Heart right ventricle (tissue), 16 donors: ENCODE results near the gene ERF. TPM values are rescaled to one million over a fixed set of nuclear protein-coding genes. Genes with fewer than 3 reads are reported as not detected.

ENCODE experiments used
- ATAC-seq, 8 donors: fragments of 200-7000 bp; cut with Tn5 transposase; one replicate each; pipeline ENCODE4 v1.9.1; 2020; ENCODE audit warnings: mild to moderate bottlenecking in 8 of 8, moderate library complexity in 8 of 8, moderate number of reproducible peaks in 1 of 8
- DNase-seq, 2 donors: peaks; one replicate each; pipeline ENCODE4 v3.0.0-alpha.2; 2020
- H3K27ac ChIP-seq, 10 donors: fragments of 200-600 bp; sonication (generic) in 2 of 10; one replicate each; pipeline versions ENCODE4 v1.5.0 to v1.8.0; 2020 to 2022; ENCODE audit warnings: mild to moderate bottlenecking in 3 of 10
- H3K27me3 ChIP-seq, 7 donors: fragments of 200-600 bp; one replicate each; pipeline ENCODE4 v1.8.0; 2021 to 2022; ENCODE audit warnings: mild to moderate bottlenecking in 2 of 7
- H3K36me3 ChIP-seq, 9 donors: fragments of 200-600 bp; sonication (generic) in 1 of 9; one replicate each; pipeline versions ENCODE4 v1.5.0 to v1.8.0; 2020 to 2022; ENCODE audit warnings: mild to moderate bottlenecking in 2 of 9
- H3K4me1 ChIP-seq, 9 donors: fragments of 200-600 bp; sonication (generic) in 1 of 9; one replicate each; pipeline versions ENCODE4 v1.5.0 to v1.8.0; 2020 to 2022; ENCODE audit warnings: mild to moderate bottlenecking in 4 of 9
- H3K4me3 ChIP-seq, 10 donors: fragments of 200-600 bp; sonication (generic) in 2 of 10; one replicate each; pipeline versions ENCODE4 v1.5.0 to v1.8.0; 2020 to 2022; ENCODE audit warnings: mild to moderate bottlenecking in 7 of 10, moderate library complexity in 2 of 10
- H3K9me3 ChIP-seq, 11 donors: fragments of 200-600 bp in 10 of 11; sonication (generic) in 2 of 11; one replicate each; pipeline versions ENCODE4 v1.5.0 to v1.8.0; 2013 to 2022; ENCODE audit warnings: mild to moderate bottlenecking in 2 of 11, control low read depth in 1 of 11, moderate library complexity in 1 of 11
- WGBS, 2 donors: extraction: QIAGEN DNeasy Blood & Tissue Kit; methylation state at CpG; one replicate each; pipeline ENCODE4 v1.1.7; 2013; ENCODE audit warnings: inconsistent platforms in 1 of 2; 5-methylcytosine and 5-hydroxymethylcytosine counted together
- intact Hi-C, 10 donors: fragments of 100-400 bp; cut with DNase I; formaldehyde crosslinking; loops; one replicate each; pipeline versions ENCODE4 v1.11.1 to v1.14.2; 2022
- polyA plus RNA-seq, 2 donors: library from polyadenylated mRNA; stranded (reverse); fragments of 200-250 nt; gene quantifications; one replicate each; pipeline ENCODE4 v1.2.3, GENCODE V29; 2013
- total RNA-seq, 10 donors: library from RNA; stranded (reverse); fragmentation: NEBNext Ultra II Directional in 3 of 10; extraction: Animal tissue kit (Norgen Biotek cat#: 25700) in 3 of 10; gene quantifications; one replicate each; pipeline versions ENCODE4 v1.2.1 to v1.2.4, GENCODE V29; 2021 to 2023
- TF ChIP-seq, protein P1 (sequence below), 9 donors: fragments of 200-600 bp; sonication (generic) in 2 of 9; IDR thresholded peaks; one replicate each; pipeline versions ENCODE4 v1.5.0 to v1.8.0; 2021 to 2022; ENCODE audit warnings: antibody characterized with exemption in 9 of 9, mild to moderate bottlenecking in 5 of 9, moderate library complexity in 1 of 9
- donor health status: Arrhythmogenic right ventricular cardiomyopathy.
- donor health status: ischemic (EF 13 %, LVEDD 7.1; RV severe dilation, severe dysfunction).
- donor health status: healthy with polysubstance abuse.
- donor health status: DM: no; HTN: yes; CAD: no.
- donor health status: DM: no; HTN: no; CAD: no.
- donor health status: ischemic (EF 25% LVEDD 6.9; RV normal size, moderate dysfunction).
- donor health status: ischemic (EF 25% LVEDD 5.7; RV mildly dilated, moderate dysfunction).
- donor health status: healthy.
- donor health status: DM: yes; HTN: yes; CAD: no.
- donor health status: Ischemic cardiomyopathy.
- donor health status: ischemic (EF 35%, LVEDD 5.7; RV mildly dilated, moderate dysfunction).
- donor health status: nonischemic (EF 11% LVEDD 7.7; RV severe dilation, severe dysfunction).
- donor health status: DM: yes; HTN: yes; CAD: no.
- donor health status: PGD.
- donor health status: ischemic (EF 29% LVEDD 5.4; RV normal size, mild dysfunction).
- donor health status: nonischemic (EF 23%, LVEDD 6.1; RV moderate dilation, normal function).

ERF gene
- total and polyA plus RNA-seq, 12 donors = 29.8 to 49.0 (median 32.9) TPM

DNA sequence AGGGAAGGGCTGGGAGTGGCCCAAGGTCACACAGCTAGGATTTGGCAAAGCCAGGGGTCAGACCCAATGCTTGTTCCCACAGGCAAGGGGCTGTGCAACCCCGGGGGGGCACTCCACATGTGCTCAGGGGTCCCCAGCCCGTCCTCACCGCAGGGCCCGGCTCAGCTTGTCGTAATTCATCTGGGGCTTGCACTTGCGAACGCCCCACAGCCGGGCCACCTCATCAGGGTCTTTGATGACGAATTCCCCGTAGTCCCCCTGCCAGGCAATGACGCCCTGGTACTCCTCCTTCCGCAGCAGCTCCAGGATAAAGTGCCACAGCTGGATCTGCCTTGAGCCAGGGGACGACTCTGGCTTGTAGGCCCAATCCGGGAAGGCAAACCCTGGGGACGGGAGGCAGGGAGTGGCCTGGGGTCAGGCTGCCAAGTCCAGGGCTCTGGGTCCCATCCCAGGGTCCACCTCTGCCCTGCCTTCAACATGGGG is 4.7 kb downstream of the ERF start:
- peak overlapping the region; percentile 62 to 100 (median 98) for H3K27ac ChIP-seq
- no peak for ATAC-seq
- TF ChIP-seq, protein P1, sequence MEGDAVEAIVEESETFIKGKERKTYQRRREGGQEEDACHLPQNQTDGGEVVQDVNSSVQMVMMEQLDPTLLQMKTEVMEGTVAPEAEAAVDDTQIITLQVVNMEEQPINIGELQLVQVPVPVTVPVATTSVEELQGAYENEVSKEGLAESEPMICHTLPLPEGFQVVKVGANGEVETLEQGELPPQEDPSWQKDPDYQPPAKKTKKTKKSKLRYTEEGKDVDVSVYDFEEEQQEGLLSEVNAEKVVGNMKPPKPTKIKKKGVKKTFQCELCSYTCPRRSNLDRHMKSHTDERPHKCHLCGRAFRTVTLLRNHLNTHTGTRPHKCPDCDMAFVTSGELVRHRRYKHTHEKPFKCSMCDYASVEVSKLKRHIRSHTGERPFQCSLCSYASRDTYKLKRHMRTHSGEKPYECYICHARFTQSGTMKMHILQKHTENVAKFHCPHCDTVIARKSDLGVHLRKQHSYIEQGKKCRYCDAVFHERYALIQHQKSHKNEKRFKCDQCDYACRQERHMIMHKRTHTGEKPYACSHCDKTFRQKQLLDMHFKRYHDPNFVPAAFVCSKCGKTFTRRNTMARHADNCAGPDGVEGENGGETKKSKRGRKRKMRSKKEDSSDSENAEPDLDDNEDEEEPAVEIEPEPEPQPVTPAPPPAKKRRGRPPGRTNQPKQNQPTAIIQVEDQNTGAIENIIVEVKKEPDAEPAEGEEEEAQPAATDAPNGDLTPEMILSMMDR (IDR thresholded peaks at IDR 0.05) = no peak
- peak; percentile 27 to 50 for DNase-seq
- intact Hi-C loops = no loop called here
- H3K36me3 ChIP-seq = peaks cover 0 to 37% (median 7%) of the 10 kb centered on the region in 9 donors
- H3K4me1 ChIP-seq = peaks cover 42 to 79% (median 69%) of the 10 kb centered on the region in 9 donors
- 33 to 34% methylated on average over 15 of the region's 15 CpGs for WGBS, 2 donors
- H3K27me3 ChIP-seq = no peaks in the 10 kb centered on the region
- peak overlapping the region in 6 of 10 donors; percentile 19 to 100 (median 66) for H3K4me3 ChIP-seq
- no peaks in the 10 kb centered on the region for H3K9me3 ChIP-seq

DNA sequence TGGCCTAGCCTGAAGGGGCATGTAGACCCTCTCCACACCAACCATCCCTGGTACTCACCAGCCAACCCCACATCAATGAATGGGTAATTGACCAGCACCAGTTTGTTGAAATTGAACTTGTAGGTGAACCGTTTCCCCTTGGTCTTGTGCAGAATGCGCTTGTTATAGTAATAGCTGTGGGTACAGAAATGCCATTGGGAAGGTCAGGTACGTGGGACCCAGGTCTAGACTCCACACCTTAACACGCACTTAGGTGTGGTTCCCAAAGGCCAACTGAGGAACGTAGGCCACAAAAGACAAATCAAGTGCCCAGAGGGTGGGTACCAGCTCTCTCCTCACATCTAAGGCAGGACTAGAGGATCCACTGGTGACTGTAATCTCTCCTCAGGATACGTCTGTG is 5.2 kb downstream of the ERF start:
- peaks cover 42 to 84% (median 74%) of the 10 kb centered on the region in 9 donors for H3K4me1 ChIP-seq
- ATAC-seq = no peak
- intact Hi-C loops = loop anchor here in 6 of 10 donors (5.0 to 10.0 kb wide), 4 partner anchors 33 to 185 kb away; no protein-coding TSS in a partner anchor
- H3K9me3 ChIP-seq = no peaks in the 10 kb centered on the region
- 66 to 72% methylated on average over 6 of the region's 6 CpGs for WGBS, 2 donors
- TF ChIP-seq, protein P1 (IDR thresholded peaks at IDR 0.05) = no peak
- H3K27ac ChIP-seq = peak overlapping the region; percentile 62 to 100 (median 98)
- no peaks in the 10 kb centered on the region for H3K27me3 ChIP-seq
- H3K4me3 ChIP-seq = peak overlapping the region in 2 of 10 donors; percentile 27 to 100
- no peak for DNase-seq
- H3K36me3 ChIP-seq = peaks cover 0 to 37% (median 7%) of the 10 kb centered on the region in 9 donors

DNA sequence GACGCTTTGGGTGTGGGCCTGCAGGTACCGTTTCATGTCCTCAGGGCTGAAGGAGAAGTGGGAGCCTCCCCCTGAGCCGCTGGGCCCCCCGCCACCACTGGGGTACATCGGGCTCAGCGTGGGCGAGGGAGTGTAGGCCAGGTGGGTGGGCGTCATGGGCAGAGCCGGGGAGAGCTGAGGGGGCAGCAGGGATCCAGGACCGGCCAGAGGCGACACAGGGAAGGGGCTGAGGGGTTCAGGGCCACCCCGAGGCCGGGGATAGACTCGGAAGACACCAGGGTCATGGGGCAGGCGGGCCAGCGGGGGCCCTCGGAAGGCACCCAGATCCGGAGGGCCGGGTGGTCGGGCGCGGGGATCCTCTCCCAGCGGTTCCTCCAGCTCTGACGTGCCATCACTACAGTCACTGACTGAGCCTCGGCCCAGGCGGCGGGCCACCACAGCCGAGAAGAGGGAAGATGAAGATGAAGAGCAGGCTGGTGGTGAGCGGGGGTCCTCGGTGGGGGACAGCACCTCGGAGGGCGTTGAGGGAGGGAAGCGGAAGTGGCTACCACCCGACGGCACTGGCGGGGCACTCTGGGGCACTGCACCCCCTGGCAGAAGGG is 5.7 kb downstream of the ERF start:
- intact Hi-C loops = loop anchor here in 6 of 10 donors (5.0 to 10.0 kb wide), 4 partner anchors 33 to 186 kb away; no protein-coding TSS in a partner anchor
- Histone ChIP-seq H3K4me1 (peaks cover 42 to 85% (median 74%) of the 10 kb centered on the region in 9 donors), H3K27me3 (no peaks in the 10 kb centered on the region), H3K9me3 (no peaks in the 10 kb centered on the region), H3K27ac (peak overlapping the region in 8 of 10 donors; percentile 68 to 100 (median 98)), H3K36me3 (peaks cover 0 to 37% (median 7%) of the 10 kb centered on the region in 9 donors), H3K4me3 (no peak overlapping the region)
- TF ChIP-seq, protein P1 (IDR thresholded peaks at IDR 0.05) = no peak
- ATAC-seq (no peak), DNase-seq (no peak)
- 80 to 82% methylated on average over 36 of the region's 36 CpGs for WGBS, 2 donors

DNA sequence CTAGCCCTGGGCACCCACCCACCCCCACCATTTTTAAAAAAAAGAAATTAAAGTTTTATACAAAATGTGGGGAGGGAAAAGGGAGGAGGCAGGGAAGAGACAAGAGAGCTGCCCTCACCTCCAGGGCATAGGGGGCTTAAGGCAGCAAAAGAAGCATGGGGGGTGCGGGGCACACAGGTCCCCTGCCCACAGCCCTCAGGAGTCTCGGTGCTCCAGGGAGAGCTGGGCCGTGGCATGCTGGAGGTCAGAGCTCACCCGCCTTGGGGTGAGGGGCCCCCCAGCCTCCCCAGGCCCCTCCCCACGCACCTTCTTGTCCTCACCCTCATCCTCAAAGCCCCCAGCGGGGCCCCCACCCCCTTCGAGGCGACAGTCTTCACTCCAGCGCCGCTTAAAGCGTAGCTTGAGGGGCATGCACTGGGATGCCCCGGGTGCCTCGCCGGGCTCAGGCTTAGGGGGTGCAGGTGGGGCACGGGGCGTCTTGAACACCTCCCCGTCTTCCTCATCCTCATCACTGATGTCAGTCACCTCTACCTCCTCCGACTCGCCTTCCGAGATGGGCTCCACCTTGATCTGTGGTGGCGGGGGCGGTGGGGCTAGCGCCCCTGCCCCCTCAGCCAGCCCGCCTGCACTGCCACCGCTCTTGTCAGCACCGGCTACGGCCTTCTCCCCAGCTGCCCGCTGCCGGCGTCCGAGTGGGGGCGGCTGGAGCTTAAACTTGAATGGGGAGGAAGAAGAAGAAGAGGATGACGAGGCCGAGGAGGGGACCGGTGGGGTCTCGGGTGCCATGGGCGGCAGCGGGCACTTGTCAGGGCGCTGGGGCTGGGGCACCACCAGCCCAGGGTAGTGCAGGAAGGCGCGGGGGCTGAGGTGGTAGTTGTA is 6.4 kb downstream of the ERF start:
- TF ChIP-seq, protein P1 (IDR thresholded peaks at IDR 0.05) = no peak
- H3K4me1 ChIP-seq = peaks cover 42 to 93% (median 82%) of the 10 kb centered on the region in 9 donors
- intact Hi-C loops = loop anchor here in 6 of 10 donors (5.0 to 10.0 kb wide), 4 partner anchors 34 to 186 kb away; no protein-coding TSS in a partner anchor
- no peak overlapping the region for H3K4me3 ChIP-seq
- H3K27ac ChIP-seq = peak overlapping the region in 7 of 10 donors; percentile 22 to 100 (median 98)
- H3K9me3 ChIP-seq = no peaks in the 10 kb centered on the region
- peaks cover 0 to 37% (median 7%) of the 10 kb centered on the region in 9 donors for H3K36me3 ChIP-seq
- 81 to 82% methylated on average over 41 of the region's 41 CpGs for WGBS, 2 donors
- DNase-seq (no peak), ATAC-seq (no peak)
- no peaks in the 10 kb centered on the region for H3K27me3 ChIP-seq
